Esophagus muscularis mucosa (tissue), 4 donors: ENCODE data around the gene VSIG10.

Source experiments
- CTCF ChIP-seq, 3 experiments: fragments of 200-600 bp in 2 of 3; fragments of 450-650 bp in 1 of 3; sonication (generic) in 2 of 3; IDR thresholded peaks; one replicate each; pipeline ENCODE4 v1.5.1; 2017 to 2019; ENCODE audit warnings: antibody characterized with exemption in 3 of 3, mild to moderate bottlenecking in 2 of 3, moderate library complexity in 1 of 3
- EP300 ChIP-seq: sonication (generic); formaldehyde crosslinking; IDR thresholded peaks from one replicate; pipeline ENCODE4 v1.6.1; 2017; ENCODE audit warnings: antibody characterized with exemption
- POLR2AphosphoS5 ChIP-seq, 2 donors: sonication (generic); formaldehyde crosslinking; IDR thresholded peaks; one replicate each; pipeline ENCODE4 v1.6.1; 2017; ENCODE audit warnings: antibody characterized with exemption in 2 of 2

GRCh38 chr12:118052324-118053070 lies 51.3 kb downstream of the VSIG10 start:
- no peak for TF ChIP-seq CTCF (IDR thresholded peaks at IDR 0.05)
- TF ChIP-seq POLR2AphosphoS5 (IDR thresholded peaks at IDR 0.05) = peak; percentile 65 to 78
- no peak for TF ChIP-seq EP300
